ENCODE results near the gene UBQLNL.

The UBQLNL gene

DNA sequence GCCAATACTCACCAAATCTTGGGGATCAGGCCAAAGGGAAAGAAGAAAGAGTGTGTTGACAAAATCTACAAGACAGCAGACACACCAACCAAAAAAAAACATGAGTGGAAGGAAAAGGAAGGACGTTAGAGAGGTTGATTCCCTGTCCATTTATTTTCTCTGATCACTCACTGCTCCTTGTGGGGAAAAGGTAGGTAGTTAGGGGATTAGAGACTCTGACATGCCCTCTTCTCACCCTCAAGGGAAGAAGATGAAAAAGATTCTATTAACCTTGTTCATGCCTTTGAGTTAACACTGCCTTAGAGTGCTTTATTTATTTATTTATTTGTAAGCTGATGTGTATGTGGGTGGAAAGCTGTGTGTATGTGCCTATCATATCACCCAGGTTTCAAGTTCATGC lies 31.9 kb upstream of the UBQLNL start, which contains the start of gene OR52H1:
TSS of gene OR52H1 (minus strand) at position 101 of the 400 bp plus-strand sequence. CDS start 3,035 bp downstream, outside the sequence.
- H3K4me3 ChIP-seq (ENCODE audit: low read length): no peak within 1 kb of the TSS
- no peak for TF ChIP-seq CTCF (IDR thresholded peaks at IDR 0.05; ENCODE audit: insufficient read depth, low read depth, low read length, missing control alignments)
- DNase-seq (ENCODE audit: low read depth): no peak

GRCh38 chr11:5547982-5548381 lies 31.5 kb upstream of the UBQLNL start:
- no peak overlapping the region for H3K4me3 ChIP-seq (ENCODE audit: low read length)
- TF ChIP-seq CTCF (IDR thresholded peaks at IDR 0.05; ENCODE audit: insufficient read depth, low read depth, low read length, missing control alignments): no peak
- no peak for DNase-seq (ENCODE audit: low read depth)

GRCh38 chr11:5546457-5546856 lies 30.0 kb upstream of the UBQLNL start:
- TF ChIP-seq CTCF (IDR thresholded peaks at IDR 0.05; ENCODE audit: insufficient read depth, low read depth, low read length, missing control alignments): no peak
- H3K4me3 ChIP-seq (ENCODE audit: low read length): no peak overlapping the region
- DNase-seq (ENCODE audit: low read depth): no peak

- H3K4me3 ChIP-seq (ENCODE audit: low read length): no peak overlapping the region
- no peak for TF ChIP-seq CTCF (IDR thresholded peaks at IDR 0.05; ENCODE audit: insufficient read depth, low read depth, low read length, missing control alignments)
- DNase-seq (ENCODE audit: low read depth): no peak
These were observed 24.9 kb upstream of the UBQLNL start for GRCh38 chr11:5541427-5541826.

DNA sequence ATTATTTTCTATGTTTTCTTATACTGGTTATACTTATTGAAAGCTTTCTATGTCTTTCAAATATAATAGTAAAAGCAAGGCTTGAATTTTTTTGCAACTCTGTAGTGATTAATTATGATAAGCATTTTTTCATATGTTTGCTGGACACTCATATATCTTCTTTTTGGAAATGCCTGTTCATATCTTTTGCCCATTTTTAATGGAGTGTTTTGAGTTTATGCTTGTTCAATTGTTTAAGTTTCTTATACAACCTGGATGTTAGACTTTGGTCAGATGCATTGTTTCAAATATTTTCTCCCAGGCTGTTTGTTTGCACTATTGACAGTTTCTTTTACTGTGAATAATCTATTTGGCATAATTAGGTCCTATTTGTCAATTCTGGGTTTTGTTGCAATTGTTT lies 20.0 kb upstream of the UBQLNL start:
- H3K4me3 ChIP-seq (ENCODE audit: low read length): no peak overlapping the region
- no peak for TF ChIP-seq CTCF (IDR thresholded peaks at IDR 0.05; ENCODE audit: insufficient read depth, low read depth, low read length, missing control alignments)
- DNase-seq (ENCODE audit: low read depth): no peak

DNA sequence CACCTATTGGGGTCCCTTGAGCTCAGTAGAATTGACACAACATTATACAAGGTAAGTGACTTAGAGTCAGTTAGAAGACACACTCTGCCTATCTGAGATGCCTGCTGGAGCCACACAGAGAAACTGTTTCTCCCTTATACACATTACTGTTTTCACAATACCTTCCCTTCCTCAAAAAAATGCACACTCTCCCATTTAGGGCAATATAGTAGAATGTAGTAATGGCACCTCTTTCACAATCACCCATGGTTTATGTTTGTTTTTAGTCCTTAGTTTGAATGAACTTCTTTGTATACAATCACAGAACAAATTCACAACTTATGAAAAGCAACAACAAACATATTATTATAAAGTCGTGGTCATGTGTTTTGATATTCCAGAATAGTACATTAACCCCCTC lies 17.5 kb upstream of the UBQLNL start:
- no peak overlapping the region for H3K4me3 ChIP-seq (ENCODE audit: low read length)
- no peak for DNase-seq (ENCODE audit: low read depth)
- TF ChIP-seq CTCF (IDR thresholded peaks at IDR 0.05; ENCODE audit: insufficient read depth, low read depth, low read length, missing control alignments): no peak

DNA sequence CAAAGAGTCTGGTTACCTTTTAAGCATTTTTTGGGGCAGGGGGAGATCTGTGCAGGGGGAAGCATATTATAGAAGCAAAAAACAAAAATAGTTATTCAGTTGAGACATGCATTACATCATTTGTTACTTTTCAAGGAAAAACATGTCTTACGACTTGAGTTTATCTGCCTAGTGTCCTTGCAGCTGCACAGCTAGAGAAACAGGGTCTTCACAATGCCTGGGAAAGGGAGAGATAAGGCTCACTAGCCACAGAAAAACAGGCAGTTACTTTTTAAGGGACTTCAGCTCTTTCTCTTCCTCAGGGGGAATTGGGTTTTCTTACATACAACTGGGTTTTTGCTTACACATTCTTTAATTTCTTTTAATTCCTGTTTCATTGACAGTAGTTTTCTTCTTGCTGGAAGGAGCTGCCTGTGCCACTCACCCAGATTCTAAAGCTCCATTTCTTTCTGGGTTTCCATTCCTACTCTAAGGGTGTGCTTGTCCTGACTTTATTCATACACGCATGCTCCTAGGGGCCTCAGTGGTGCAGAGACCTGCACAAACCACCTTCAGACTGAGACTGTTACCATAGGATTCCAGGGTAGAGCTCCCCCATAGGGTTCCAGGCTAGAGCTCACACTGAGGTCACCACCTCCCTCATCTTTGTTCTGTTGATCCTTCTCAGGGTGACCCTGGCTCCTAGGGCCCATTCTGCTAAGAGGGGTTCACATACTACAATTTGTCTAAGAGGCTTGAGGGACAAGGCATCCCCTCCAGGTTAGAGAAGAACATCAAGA lies 14.7 kb upstream of the UBQLNL start:
- H3K4me3 ChIP-seq (ENCODE audit: low read length): no peak overlapping the region
- no peak for TF ChIP-seq CTCF (IDR thresholded peaks at IDR 0.05; ENCODE audit: insufficient read depth, low read depth, low read length, missing control alignments)

More for the DNA sequence above, 14.7 kb upstream of the UBQLNL start:
- DNase-seq (ENCODE audit: low read depth): no peak

Measured in epithelial cell of esophagus (primary cell).